ENCODE measurements around the gene DNAAF5.

The DNAAF5 gene

DNA sequence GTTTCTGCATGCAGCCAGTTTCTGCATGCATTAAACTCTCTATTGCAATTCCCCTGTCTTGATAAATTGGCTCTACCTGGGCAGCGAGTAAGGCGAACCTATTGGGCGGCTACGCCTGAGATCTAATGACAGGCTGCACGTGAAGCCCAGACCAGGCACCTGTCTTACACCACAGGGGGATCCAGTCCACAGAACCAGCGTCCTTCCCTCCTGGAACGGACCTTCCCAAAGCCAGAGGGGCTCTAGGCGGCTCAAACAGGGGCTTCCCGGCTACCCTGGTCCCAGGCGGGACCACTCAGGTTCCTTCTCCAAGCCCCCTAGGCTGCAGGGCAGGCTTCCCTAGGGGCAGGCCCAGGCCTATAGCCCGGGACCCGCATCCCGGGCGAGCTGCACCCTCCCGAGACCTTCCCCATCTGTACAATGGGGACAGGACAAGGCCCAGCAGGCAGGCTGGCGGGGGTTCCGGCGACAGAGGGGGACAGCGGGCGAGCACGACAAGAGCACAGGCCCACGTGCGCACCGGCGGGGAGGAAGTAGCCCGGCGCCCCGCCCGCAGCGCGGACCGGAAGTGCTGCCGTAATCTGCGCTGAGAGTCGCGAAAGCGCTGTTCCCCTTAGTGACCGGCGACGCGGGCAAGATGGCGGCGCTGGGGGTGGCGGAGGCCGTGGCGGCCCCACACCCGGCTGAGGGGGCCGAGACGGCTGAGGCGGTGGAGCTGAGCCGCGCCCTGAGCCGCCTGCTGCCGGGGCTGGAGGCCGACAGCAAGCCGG, at the start of gene DNAAF5:
TSS of gene DNAAF5 (plus strand) at position 616 of the 770 bp plus-strand sequence. CDS start at position 638, 22 bp downstream.
- DNase-seq (ENCODE audit: low read depth), result peak; percentile 85

- no peak for DNase-seq (ENCODE audit: low read depth)
Measured at GRCh38 chr7:676972-677385, 49.5 kb upstream of the DNAAF5 start.

DNA sequence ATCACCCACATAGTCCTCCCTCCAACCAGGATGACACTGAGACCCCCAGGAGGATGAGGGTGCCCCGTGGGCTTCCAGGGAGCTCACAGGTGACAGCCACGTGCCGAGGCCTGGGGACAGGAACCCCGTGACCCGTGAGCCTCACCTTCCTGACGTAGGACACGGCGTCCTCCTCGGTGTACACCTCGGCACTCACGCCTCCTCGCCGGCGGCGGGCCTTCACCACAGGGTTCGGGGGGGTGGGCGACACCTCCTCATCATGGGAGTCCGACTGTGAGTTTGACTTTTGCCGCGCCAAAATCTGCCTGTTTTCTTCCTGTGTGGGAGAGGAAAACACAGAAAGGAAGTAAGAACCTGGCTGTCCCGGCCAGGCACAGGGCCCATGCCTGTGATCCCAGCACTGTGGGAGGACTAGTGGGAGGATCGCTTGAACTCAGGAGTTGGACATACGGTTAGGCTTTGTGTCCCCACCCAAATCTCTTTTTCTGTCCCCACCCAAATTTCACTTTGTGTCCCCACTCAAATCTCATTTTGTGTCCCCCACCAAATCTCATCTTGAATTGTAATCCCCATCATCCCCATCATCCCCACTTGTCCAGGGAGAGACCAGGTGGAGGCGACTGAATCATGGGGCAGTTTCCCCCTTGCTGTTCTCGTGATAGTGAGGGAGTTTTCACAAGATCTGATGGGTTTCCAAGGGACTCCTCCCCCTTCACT, 45.9 kb upstream of the DNAAF5 start:
- DNase-seq (ENCODE audit: low read depth), result no peak

GRCh38 chr7:681551-682307, 44.8 kb upstream of the DNAAF5 start:
- no peak for DNase-seq (ENCODE audit: low read depth)

GRCh38 chr7:682810-683209, 43.7 kb upstream of the DNAAF5 start:
- no peak for DNase-seq (ENCODE audit: low read depth)

GRCh38 chr7:683526-684205, 42.8 kb upstream of the DNAAF5 start:
- no peak for DNase-seq (ENCODE audit: low read depth)

- DNase-seq (ENCODE audit: low read depth), result no peak
Measured at GRCh38 chr7:684416-684815, 42.1 kb upstream of the DNAAF5 start.

- DNase-seq (ENCODE audit: low read depth), result no peak
Measured at GRCh38 chr7:685540-685939, 41.0 kb upstream of the DNAAF5 start.

DNA sequence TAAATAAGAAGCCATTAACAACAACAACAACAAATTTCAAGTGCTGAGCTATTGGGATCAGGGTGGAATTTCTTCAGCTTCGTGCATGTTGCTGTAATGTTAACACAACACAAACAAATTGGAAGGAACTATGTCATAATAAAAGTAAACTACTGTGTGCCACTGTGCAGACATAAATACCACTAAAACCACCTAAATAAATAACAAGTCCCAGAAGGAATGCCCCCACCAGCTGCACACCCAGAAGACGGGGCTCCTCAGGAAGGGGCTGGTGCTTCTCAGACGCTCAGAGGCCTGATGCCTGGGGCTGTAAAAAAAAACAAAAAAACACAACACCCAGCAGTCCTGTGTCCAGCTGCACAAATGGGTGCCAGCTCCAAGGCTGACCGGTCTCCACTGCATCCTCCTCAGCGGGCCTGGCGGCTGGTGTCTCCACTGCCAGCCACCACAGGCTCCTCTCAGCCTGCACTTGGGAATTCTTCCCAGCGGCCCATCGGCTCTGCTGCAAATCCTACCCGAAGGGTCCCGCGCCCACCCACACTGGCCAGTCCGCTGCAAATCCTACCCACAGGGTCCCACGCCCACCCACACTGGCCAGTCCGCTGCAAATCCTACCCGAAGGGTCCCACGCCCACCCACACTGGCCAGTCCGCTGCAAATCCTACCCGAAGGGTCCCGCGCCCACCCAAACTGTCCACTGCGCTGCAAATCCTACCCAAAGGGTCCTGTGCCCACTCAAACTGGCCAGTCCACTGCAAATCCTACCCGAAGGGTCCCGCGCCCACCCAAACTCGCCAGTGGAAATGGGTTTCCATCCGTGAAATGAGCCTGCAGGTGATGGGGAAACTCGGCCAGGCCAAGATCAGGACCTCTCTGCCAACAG, 35.8 kb upstream of the DNAAF5 start:
- DNase-seq (ENCODE audit: low read depth), result no peak

- no peak for DNase-seq (ENCODE audit: low read depth)
Measured at GRCh38 chr7:691361-692045, 35.0 kb upstream of the DNAAF5 start.

DNA sequence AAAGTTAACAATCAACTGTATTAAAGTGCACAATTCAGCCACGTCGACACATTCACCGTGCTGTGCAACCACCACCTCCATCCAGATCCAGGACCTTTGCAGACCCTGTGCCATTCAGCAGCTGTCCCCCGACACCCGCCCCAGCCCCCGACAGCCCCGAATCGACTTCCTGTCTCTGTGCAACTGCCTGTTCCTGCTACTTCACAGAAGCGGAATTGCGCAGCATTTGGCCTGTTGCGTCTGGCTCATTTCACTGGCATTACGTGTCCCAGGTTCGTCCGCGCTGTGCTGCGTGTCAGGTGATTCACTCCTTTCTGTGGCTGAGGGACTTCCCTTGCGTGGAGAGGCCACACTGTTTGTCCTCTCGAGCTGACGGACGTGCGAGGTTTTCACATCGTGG, 33.2 kb upstream of the DNAAF5 start:
- no peak for DNase-seq (ENCODE audit: low read depth)

DNA sequence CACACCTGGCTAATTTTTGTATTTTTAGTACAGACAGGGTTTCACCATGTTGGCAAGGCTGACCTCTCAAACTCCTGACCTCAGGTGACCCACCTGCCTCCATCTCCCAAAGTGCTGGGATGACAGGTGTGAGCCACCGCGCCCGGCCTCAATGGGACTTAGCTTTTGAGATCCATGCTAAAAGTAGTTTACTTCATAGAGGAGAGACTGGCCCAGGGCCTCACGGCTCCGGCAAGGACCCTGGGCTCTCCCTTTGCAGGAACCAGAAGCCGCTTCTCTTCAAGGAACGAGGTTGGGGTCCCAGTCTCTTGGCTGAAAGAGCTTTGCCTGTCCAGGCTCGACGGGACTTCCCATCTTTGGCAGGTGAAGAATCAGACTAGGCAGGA, 30.1 kb upstream of the DNAAF5 start:
- DNase-seq (ENCODE audit: low read depth), result no peak

DNA sequence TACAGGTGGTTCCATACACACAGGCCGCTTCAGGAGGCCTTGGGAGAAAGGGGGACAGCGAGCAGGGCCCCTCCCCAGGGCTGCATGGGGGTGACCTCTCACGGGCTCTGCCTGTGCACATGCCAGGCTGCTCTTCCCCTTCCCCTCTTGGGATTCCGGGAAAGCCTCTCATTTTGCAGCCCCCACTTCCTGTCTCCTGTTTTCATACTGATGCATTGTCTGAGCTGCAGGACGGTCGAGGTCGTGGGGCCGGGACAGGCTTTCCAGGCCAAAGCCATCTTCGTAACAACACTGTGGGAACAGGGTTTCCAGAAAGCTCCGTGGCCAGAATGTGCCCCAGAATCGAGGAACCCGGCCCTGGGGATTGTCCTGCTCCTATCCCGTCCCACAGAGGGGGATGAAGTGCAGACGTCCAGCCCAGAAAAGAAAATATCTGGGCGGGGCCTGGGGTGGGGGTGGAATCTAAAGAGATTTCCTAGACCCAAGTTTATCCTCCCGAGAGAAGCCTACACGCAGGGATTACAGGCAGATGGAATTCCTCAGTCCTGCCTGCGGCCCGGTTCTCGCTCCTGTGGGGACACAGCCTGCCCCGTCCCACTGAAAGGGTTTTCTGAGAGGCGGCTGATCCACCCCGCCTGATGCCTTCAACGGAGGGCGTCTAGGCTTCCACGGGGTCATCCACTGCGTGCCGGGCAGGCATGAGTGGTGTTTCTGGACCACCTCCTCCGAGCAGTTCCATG, 29.5 kb upstream of the DNAAF5 start:
- DNase-seq (ENCODE audit: low read depth), result no peak

GRCh38 chr7:698515-699475, 27.7 kb upstream of the DNAAF5 start:
- no peak for DNase-seq (ENCODE audit: low read depth)

DNA sequence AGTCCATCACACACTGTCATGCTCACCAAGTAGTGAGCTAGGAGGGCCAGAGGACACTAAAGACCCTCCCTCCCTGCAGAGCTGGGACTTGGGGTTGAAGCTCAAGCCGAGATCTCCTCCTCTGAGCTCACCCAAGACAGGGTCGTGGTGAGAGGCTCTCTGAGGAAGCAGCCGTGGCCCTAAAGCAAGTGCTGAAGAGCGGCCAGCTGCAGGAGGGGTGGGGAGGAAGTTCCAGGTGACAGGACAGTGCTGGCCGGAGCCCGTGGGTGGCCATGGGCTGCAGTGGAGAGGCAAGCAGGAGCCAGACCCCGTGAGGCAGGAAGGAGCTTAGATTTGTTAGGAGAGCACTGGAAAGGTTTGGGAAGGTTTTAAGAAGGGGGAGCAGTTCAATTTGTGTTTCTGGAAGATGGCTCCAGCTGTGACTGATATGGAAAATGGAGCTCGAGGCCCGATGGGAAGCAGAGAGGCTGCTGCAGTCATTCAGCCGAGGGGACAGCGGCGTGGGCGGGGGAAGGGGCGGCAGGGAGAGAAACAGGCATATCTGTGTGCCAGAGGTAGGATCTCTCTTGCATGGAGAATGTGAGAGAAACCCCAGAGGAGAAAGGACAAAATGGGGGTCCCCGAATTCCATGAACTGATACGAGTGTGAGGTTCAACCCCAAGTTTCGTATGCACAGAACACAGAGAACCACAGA, 26.9 kb upstream of the DNAAF5 start:
- no peak for DNase-seq (ENCODE audit: low read depth)

DNA sequence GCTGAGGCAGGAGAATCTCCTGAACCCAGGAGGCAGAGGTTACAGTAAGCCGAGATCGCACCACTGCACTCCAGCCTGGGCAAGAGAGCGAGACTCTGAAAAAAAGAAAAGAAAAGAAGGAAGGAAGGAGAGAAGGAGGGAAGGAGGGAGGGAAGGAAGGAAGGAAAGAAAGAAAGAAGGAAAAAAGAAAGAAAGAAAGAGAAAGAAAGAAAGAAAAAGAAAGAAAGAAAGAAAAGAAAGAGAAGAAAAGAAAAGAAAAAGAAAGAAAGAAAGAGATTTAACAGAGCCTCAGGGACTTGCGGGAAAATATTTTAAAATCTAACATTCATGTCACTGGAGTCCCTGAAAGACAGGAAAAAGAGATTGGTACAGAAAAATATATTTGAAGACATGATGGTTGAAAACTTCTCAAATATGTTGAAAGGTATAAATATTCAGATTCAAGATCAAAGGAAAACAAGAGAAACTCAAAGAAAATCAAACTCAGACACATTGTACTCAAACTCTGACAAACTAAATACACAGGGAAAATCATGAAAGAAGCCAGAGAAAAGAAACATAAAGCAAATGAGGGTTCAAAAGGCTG, 25.3 kb upstream of the DNAAF5 start:
- no peak for DNase-seq (ENCODE audit: low read depth)

- DNase-seq (ENCODE audit: low read depth), result no peak
Measured at GRCh38 chr7:703049-703448, 23.4 kb upstream of the DNAAF5 start.

DNA sequence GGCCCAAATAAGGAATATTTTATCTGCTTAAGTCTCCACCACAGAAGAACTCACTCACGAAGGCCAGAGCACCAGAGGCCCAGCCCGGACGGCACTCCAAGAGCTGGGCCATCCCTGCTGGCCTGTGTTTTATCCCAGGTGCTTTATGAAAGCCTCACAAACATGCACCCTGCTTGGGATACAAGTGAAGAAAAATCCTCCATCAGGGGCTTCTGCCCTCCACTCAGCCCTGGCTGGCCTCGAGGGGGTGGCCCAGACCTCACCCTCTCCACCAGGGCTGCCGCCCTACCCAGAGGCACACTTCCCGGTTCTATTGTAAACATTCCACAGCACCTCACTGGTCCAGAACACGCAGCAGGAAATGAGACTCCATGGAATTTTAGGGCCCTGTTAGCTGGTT, 19.8 kb upstream of the DNAAF5 start:
- DNase-seq (ENCODE audit: low read depth), result no peak

Measured in iris pigment epithelial cell (primary cell).